SK-N-SH (cell line): ENCODE data around the gene PFKL. TPM values are rescaled to one million over a fixed set of nuclear protein-coding genes. Genes with fewer than 3 reads are reported as not detected.

Source experiments
- CTCF ChIA-PET: fragments of 300-600, 350-600 bp; formaldehyde crosslinking; extraction: SDS; loops from one replicate; lab custom pipeline; 2021; lab: Yijun Ruan, JAX
- POLR2A ChIA-PET: fragments of 350-600 bp; sonication (Branson Sonifier 250); formaldehyde crosslinking; extraction: SDS; loops from one replicate; lab custom pipeline; 2020; ENCODE audit warnings: antibody characterized with exemption, inconsistent platforms; lab: Yijun Ruan, JAX
- DNase-seq: peaks from one replicate; pipeline ENCODE4 v3.0.0; 2012
- H2AFZ ChIP-seq: fragments of 200-600 bp; sonication (generic); 2 replicates; pipeline ENCODE4 v1.8.1; 2016; ENCODE audit warnings: antibody characterized with exemption, mild to moderate bottlenecking, low read depth
- H3F3A ChIP-seq: fragments of 200-600 bp; sonication (generic); replicated peaks from 2 replicates; pipeline ENCODE3; 2016; ENCODE audit warnings: antibody characterized with exemption, mild to moderate bottlenecking; ENCODE audit not compliant: insufficient read depth
- H3K27ac ChIP-seq, 2 experiments: fragments of 200-500 bp in 1 of 2; fragments of 200-600 bp in 1 of 2; sonication (Bioruptor generic) in 1 of 2; sonication (generic), shearing (Covaris generic) in 1 of 2; 2 replicates each; pipeline versions ENCODE4 v1.5.1 to v1.6.1; 2014 to 2016; ENCODE audit warnings: low read depth in 2 of 2, inconsistent platforms in 1 of 2, low read length in 1 of 2, mild to moderate bottlenecking in 1 of 2, mixed read lengths in 1 of 2
- H3K27me3 ChIP-seq: fragments of 200-600 bp; sonication (generic), shearing (Covaris generic); 2 replicates; pipeline ENCODE4 v1.6.1; 2016; ENCODE audit warnings: mixed run types; ENCODE audit not compliant: insufficient read depth
- H3K36me3 ChIP-seq, 2 experiments: fragments of 200-500 bp in 1 of 2; fragments of 200-600 bp in 1 of 2; sonication (Bioruptor generic) in 1 of 2; sonication (generic) in 1 of 2; replicated peaks in 1 of 2; 2 replicates each; pipeline versions ENCODE3 to v1.5.1; 2014 to 2016; ENCODE audit warnings: low read length in 1 of 2, mild to moderate bottlenecking in 1 of 2; ENCODE audit not compliant: insufficient read depth in 2 of 2, control insufficient read depth in 1 of 2
- H3K4me1 ChIP-seq, 2 experiments: fragments of 200-500 bp in 1 of 2; fragments of 200-600 bp in 1 of 2; sonication (Bioruptor generic) in 1 of 2; sonication (generic), shearing (Covaris generic) in 1 of 2; 2 replicates each; pipeline versions ENCODE4 v1.5.1 to v1.6.1; 2014 to 2016; ENCODE audit warnings: low read depth in 1 of 2, low read length in 1 of 2, mixed run types in 1 of 2; ENCODE audit not compliant: insufficient read depth in 2 of 2, control insufficient read depth in 1 of 2
- H3K4me2 ChIP-seq: fragments of 200-600 bp; sonication (generic), shearing (Covaris generic); 2 replicates; pipeline ENCODE4 v1.6.1; 2017; ENCODE audit warnings: mixed run types
- H3K4me3 ChIP-seq, 2 experiments: fragments of 200-500 bp in 1 of 2; fragments of 200-600 bp in 1 of 2; sonication (Bioruptor generic) in 1 of 2; sonication (generic), shearing (Covaris generic) in 1 of 2; 2 replicates each; pipeline versions ENCODE4 v1.5.1 to v1.8.1; 2014 to 2016; ENCODE audit warnings: low read depth in 2 of 2, inconsistent platforms in 1 of 2, low read length in 1 of 2, mild to moderate bottlenecking in 1 of 2, mixed read lengths in 1 of 2, moderate library complexity in 1 of 2
- H3K79me2 ChIP-seq: fragments of 200-600 bp; sonication (generic); 2 replicates; pipeline ENCODE4 v1.8.1; 2017; ENCODE audit warnings: mild to moderate bottlenecking; ENCODE audit not compliant: insufficient read depth
- H3K9ac ChIP-seq: fragments of 200-600 bp; sonication (generic); 2 replicates; pipeline ENCODE4 v1.6.1; 2017; ENCODE audit warnings: mixed run types
- H3K9me2 ChIP-seq: fragments of 200-600 bp; sonication (generic); 2 replicates; pipeline ENCODE4 v1.6.1; 2017; ENCODE audit warnings: mixed run types
- H3K9me3 ChIP-seq: fragments of 200-600 bp; sonication (generic); 2 replicates; pipeline ENCODE4 v1.6.1; 2017; ENCODE audit warnings: mixed run types, mild to moderate bottlenecking, moderate library complexity
- H4K20me1 ChIP-seq: fragments of 200-600 bp; sonication (generic); 2 replicates; pipeline ENCODE4 v1.6.1; 2017; ENCODE audit warnings: mild to moderate bottlenecking, mixed run types; ENCODE audit not compliant: insufficient read depth
- CHD2 ChIP-seq: fragments of 150-350 bp; IDR thresholded peaks from 2 replicates; pipeline ENCODE4 v1.6.1; 2018; ENCODE audit warnings: low read length; ENCODE audit not compliant: partially characterized antibody
- CTCF ChIP-seq: fragments of 200-600 bp; sonication (generic); IDR thresholded peaks from 2 replicates; pipeline ENCODE4 v1.6.1; 2017; ENCODE audit warnings: antibody characterized with exemption, mild to moderate bottlenecking, moderate library complexity
- EZH2phosphoT487 ChIP-seq: fragments of 200-600 bp; sonication (generic); IDR thresholded peaks from 2 replicates; pipeline ENCODE4 v1.6.1; 2017; ENCODE audit warnings: low read depth, mixed run types, mild to moderate bottlenecking, antibody characterized with exemption, moderate library complexity, borderline replicate concordance
- FOSL2 ChIP-seq: IDR thresholded peaks from 2 replicates; pipeline ENCODE4 v1.4.0; 2012; ENCODE audit warnings: low read depth, mild to moderate bottlenecking, moderate library complexity, borderline replicate concordance
- FOXM1 ChIP-seq: IDR thresholded peaks from 2 replicates; pipeline ENCODE4 v1.4.0; 2012; ENCODE audit warnings: low read depth, mild to moderate bottlenecking
- REST ChIP-seq: IDR thresholded peaks from 2 replicates; pipeline ENCODE4 v1.6.1; 2012; ENCODE audit warnings: mild to moderate bottlenecking, low read depth, low read length, moderate library complexity
- RFX5 ChIP-seq: IDR thresholded peaks from 2 replicates; pipeline ENCODE4 v1.6.1; 2012; ENCODE audit warnings: mild to moderate bottlenecking, improper control_type of control experiment, low read length
- YY1 ChIP-seq: IDR thresholded peaks from 2 replicates; pipeline ENCODE4 v1.4.0; 2012; ENCODE audit warnings: low read depth, mild to moderate bottlenecking
- ZBTB33 ChIP-seq: IDR thresholded peaks from 2 replicates; pipeline ENCODE4 v1.4.0; 2012; ENCODE audit warnings: low read depth, borderline replicate concordance
- WGBS: methylation state at CpG from one replicate; pipeline ENCODE4 v1.1.6; 2017; ENCODE audit warnings: low lambda C conversion rate; 5-methylcytosine and 5-hydroxymethylcytosine counted together
- polyA plus RNA-seq, 3 experiments: library from polyadenylated mRNA; depleted of rRNA; stranded (reverse); fragments of >200 nt; gene quantifications; 2 replicates each; pipeline ENCODE4 v1.2.3, GENCODE V29; 2012

The PFKL gene
- polyA plus RNA-seq, 1 of the 3 experiments (the other 2 are of a cell fraction): 118 TPM

GRCh38 chr21:44281801-44282200 is 18.1 kb upstream of the PFKL start:
- Histone ChIP-seq H3K4me2 (no peak overlapping the region), H3K27me3 (no peaks in the 10 kb centered on the region; the same call in 1 of the 2 replicates)
- DNase-seq: no peak
- no peak for TF ChIP-seq FOXM1
- no peak for TF ChIP-seq REST
- TF ChIP-seq EZH2phosphoT487: no peak
- no peak for TF ChIP-seq FOSL2
- no peak for TF ChIP-seq CTCF
- no peak for TF ChIP-seq YY1
- no peak for TF ChIP-seq ZBTB33
- no peak for TF ChIP-seq CHD2
- no peak for TF ChIP-seq RFX5
- TF ChIP-seq, all 33 proteins: peak for 0
- Histone ChIP-seq H3K27ac (no peak overlapping the region), H3K9ac (no peak overlapping the region), H3K9me3 (no peaks in the 10 kb centered on the region), H3K4me3 (no peak overlapping the region), H3K9me2 (no peaks in the 10 kb centered on the region), H3F3A (no peaks in the 10 kb centered on the region), H2AFZ (no peak overlapping the region), H3K36me3 (no peaks in the 10 kb centered on the region), H4K20me1 (no peaks in the 10 kb centered on the region), H3K4me1 (no peaks in the 10 kb centered on the region; a peak in 1 of 4 replicates), H3K79me2 (no peaks in the 10 kb centered on the region)
- CTCF ChIA-PET: interaction anchor here (1.2 kb wide), 1 partner anchor 16 kb away, joined by 3 read pairs; no protein-coding TSS in a partner anchor
- POLR2A ChIA-PET: no interaction called here
- 81% methylated on average over 8 of the region's 9 CpGs for WGBS
